Fibroblast of lung (primary cell): Measurements from ENCODE around the gene MCF2L2.

Source experiments
- EZH2 ChIP-seq: IDR thresholded peaks from 2 replicates; pipeline ENCODE4 v1.5.1; 2012; ENCODE audit warnings: low read length, control low read depth, mild to moderate bottlenecking; ENCODE audit errors: missing control alignments
- TF ChIP-seq, protein P1 (sequence below), 2 donors: IDR thresholded peaks in 1 of 2; conservative IDR thresholded peaks in 1 of 2; 1 replicate in 1 of 2; 2 replicates in 1 of 2; pipeline ENCODE4 v1.5.1; 2011 to 2012; ENCODE audit warnings: low read length in 2 of 2, control low read depth in 1 of 2, inconsistent platforms in 1 of 2, low read depth in 1 of 2, mild to moderate bottlenecking in 1 of 2

DNA sequence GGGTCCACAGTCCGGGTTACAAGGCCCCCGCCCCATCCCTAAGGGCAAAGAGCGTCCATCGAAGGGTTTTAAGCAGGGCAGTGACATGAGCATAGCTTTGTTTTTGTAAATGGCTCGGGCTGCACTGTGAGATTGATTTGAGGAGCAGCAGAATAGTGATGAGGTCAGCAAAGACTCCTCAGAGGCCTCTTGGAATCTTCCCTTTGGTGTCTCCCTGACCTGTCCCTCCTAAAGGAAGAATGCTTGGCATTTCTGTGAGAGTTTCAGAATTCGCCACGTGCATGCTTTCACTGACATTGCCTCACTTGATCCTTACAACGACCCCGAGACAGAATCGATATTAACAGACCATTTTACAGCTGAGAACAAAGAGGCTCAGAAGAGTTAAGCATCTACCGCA lies 286.2 kb downstream of the MCF2L2 start:
- TF ChIP-seq, protein P1, sequence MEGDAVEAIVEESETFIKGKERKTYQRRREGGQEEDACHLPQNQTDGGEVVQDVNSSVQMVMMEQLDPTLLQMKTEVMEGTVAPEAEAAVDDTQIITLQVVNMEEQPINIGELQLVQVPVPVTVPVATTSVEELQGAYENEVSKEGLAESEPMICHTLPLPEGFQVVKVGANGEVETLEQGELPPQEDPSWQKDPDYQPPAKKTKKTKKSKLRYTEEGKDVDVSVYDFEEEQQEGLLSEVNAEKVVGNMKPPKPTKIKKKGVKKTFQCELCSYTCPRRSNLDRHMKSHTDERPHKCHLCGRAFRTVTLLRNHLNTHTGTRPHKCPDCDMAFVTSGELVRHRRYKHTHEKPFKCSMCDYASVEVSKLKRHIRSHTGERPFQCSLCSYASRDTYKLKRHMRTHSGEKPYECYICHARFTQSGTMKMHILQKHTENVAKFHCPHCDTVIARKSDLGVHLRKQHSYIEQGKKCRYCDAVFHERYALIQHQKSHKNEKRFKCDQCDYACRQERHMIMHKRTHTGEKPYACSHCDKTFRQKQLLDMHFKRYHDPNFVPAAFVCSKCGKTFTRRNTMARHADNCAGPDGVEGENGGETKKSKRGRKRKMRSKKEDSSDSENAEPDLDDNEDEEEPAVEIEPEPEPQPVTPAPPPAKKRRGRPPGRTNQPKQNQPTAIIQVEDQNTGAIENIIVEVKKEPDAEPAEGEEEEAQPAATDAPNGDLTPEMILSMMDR (conservative IDR thresholded peaks at IDR 0.05 in 1 of 2, IDR thresholded peaks at IDR 0.05 in 1 of 2; ENCODE audit: low read depth in 1 of 2, low read length in 2 of 2), result no peak
- no peak for TF ChIP-seq EZH2
